GM04504 (cell line): ENCODE results near the gene CELF2.

Experiments used
- DNase-seq: peaks from one replicate; pipeline ENCODE4 v3.0.0-alpha.2; 2012; ENCODE audit warnings: low read depth

The CELF2 gene

GRCh38 chr10:11303361-11304170 lies 285.9 kb downstream of the CELF2 start:
- no peak for DNase-seq

DNA sequence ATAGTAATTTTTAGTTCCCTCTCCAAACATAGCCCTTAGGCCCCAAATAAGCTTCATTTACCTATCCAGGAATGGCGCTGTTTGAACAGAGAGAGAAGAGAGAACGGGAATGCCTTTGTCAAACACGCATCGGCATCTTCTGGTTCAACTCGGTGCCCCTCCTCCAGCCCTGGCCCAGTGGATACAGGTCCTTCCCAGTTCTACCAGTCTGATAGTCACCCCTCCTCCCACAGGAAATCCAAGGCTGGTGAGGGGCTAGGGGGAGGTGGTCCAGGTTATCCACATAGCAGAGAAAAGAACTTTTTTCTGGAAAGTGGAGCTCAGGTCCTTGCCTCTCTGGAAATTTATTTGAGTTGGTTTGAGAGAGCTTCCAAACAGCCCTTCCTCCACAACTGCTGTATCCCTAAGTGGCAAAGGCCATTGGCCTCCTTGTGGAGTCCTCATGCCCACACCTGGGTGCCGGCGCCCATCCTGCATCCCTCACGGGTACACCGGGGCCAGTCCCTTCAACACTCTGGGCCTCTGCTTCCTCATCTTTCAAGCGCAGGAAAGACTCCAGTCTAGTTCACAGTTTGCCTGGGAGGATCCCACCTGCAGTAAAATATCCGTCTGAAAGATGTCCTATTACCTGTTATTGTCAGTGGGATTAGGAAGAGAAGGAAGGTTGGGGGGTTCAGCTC lies 287.4 kb downstream of the CELF2 start:
- DNase-seq, result no peak

DNA sequence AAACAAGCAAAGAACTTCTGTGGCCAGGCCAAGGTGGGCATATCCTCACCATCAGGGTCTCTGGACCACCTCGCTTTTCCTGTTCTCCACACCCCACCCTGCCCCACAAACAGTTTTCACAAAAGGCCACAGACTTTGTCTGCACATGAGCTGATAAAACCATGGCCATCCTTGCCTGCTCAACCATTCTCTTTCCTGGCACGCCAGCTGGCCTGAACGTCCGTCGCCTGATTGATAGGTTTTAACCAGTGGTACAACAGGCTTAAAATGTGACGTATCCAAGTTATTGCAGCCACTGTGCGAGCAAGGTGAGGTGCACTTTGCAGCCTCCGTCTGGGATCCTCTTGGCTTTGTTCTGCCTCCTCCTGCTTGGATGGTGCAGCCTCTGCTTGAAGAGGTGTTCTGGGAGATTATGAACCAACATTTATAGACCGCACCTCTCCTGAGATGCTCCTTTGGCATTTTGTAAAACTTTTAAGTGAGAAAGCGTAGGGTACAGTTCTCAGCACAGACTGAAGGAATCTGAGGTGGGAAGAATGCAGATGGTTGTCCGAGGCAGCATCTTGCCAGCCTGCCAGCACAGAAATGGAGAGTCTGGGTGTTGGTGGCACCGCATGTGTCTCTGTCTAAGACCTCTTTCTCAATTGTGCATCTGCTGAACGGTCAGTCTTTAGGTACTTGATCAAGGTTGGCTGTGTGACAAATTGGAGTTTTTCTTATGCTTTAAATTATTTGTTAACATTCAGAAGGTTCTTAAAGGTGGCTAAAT lies 288.3 kb downstream of the CELF2 start:
- DNase-seq, result no peak

GRCh38 chr10:11307004-11307403 lies 289.3 kb downstream of the CELF2 start:
- no peak for DNase-seq

- DNase-seq, result no peak
Observed at GRCh38 chr10:11307937-11308336, 290.3 kb downstream of the CELF2 start.

GRCh38 chr10:11311027-11311426 lies 293.4 kb downstream of the CELF2 start:
- DNase-seq, result no peak

DNA sequence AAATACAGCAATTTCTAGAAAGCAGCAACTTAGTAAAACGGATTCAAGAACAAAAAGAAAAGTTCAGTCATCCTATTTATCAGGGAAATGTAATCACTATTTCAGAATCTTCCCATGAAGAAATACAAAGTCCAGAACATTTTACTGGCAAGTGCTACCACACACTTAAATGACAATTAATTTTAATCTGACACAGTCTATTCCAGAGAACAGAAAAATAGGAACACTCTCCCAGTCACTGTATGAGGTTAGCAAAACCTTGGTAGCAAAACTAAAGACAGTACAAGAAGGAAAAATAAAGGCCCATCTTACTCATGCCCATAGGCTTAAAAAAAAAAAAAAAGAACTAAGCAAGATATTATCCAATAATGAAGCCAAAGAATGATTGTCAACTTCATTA lies 295.8 kb downstream of the CELF2 start:
- no peak for DNase-seq

DNA sequence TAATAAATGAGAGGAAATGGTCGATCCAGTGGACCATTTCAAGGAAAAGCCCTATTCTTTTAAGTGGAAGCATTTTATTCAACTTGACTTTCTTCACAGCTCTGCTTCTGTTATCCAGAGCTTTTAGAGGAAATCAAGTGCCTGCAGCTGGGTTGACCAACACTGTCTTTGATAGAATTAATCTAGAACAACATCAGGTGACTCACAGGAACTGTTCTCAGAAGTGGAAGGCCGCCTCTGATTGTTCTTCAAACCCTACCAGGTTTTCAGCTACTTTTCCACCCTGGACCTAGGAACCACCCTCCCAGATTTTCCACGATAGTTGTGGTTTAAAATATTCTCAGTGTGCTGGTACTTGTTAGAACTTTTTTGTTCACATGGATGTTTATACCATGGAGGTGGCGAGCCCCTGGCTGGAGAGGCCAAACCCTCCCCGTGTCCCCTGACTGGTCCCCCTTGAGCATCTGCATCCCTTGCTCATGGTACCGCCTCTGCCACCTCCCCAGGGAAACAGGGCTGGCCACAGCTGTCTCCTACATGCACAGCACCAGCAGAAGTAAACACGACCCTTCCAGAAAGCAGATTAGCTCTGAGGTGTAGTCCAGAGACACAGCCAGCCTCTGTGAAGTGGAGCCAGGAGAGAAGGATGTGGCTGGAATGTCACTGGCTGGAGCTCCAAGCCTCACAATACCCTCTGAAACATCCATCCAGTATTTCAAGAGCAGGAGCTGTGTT lies 300.4 kb downstream of the CELF2 start:
- DNase-seq, result no peak

- DNase-seq, result no peak
Observed at GRCh38 chr10:11318826-11319598, 301.3 kb downstream of the CELF2 start.

DNA sequence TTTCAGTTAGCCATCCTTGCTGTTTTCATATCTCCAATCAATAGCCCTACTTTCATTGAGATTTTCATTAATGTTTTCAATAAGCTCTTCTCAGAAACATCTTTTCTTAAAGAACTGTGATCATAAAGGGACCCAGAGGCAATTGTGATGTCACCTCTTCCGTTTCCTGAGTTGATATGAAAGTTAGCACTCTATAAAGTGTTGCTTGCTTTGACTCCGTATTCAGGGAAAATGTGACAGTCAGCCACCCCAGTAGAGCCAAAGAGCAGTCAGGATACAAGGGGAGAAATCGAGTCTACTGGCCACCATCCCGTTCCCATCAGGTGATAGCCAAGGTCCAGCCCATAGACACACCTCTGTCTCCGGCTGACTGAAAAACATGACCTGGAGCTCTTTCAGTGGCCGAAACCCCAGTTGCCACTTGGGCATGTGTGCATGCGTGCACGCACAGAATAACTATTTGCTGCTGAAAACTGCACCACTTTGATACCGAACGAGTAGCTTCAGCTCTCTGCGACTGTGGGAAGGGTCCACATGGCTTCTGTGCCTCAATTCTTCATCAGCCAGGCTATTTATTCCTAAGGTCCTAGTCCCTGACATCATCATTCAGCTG lies 302.4 kb downstream of the CELF2 start:
- no peak for DNase-seq

DNA sequence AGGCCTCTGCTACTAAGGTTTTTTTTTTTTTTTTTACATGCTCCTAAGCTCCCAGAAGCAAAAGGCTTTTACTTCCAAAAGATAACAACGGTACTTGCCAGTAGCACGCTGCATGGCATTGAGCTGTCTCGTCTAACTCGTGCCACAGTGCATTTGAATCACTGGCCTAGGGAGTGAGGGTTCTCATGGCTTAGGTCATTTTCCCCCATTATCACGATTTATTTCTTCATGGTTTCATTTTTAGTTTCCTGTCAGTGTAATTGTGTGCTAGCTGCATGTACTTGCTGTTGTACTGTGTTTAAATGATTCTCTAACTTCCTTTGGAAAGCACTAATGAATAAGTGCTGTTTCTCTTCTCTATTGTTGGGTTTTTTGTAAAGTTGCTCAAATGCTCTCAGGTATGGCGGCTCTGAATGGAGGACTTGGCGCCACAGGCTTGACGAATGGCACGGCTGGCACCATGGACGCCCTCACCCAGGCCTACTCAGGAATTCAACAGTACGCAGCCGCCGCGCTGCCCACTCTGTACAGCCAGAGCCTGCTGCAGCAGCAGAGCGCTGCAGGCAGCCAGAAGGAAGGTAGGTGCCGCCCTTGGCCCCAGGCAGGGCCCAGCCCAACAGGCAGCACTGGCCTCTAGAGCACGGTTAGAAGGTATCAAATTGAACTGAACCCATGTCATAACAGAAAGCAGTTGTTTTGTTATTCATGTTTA lies 303.3 kb downstream of the CELF2 start:
- DNase-seq, result no peak

GRCh38 chr10:11322698-11323097 lies 305.0 kb downstream of the CELF2 start:
- no peak for DNase-seq

DNA sequence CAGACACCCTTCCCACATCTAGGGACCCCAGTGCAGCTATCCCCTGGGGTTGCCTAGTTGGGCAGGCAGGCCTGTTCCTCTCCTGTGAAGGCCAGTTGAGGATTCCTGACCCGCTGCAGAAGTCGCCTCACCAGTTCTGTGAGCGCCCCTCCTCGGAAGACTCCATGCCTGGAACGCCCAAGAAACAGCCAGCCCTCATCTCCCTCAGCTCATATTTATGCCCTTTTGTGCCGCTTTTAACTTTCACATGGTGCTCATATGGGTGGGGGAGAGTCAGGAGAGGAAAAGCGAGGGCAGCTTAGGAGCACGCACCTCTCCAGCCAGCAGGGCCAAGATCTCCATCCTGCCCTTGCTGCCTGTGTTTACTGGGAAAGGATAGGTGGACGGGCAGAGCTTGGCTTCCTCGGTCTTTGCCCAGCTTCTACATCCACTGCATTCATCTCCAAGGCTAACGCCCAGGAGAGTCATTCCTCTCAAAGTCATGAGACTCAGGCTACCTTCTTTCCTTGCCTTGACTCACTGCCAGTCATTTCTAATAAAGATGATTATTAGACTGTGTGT lies 307.2 kb downstream of the CELF2 start:
- no peak for DNase-seq

- DNase-seq, result peak; percentile 5
Observed at GRCh38 chr10:11325817-11326216, 308.1 kb downstream of the CELF2 start.

GRCh38 chr10:11326241-11326640 lies 308.6 kb downstream of the CELF2 start:
- DNase-seq, result no peak

GRCh38 chr10:11326913-11327616 lies 309.4 kb downstream of the CELF2 start:
- no peak for DNase-seq

- no peak for DNase-seq
Observed at GRCh38 chr10:11328264-11329061, 310.8 kb downstream of the CELF2 start.

DNA sequence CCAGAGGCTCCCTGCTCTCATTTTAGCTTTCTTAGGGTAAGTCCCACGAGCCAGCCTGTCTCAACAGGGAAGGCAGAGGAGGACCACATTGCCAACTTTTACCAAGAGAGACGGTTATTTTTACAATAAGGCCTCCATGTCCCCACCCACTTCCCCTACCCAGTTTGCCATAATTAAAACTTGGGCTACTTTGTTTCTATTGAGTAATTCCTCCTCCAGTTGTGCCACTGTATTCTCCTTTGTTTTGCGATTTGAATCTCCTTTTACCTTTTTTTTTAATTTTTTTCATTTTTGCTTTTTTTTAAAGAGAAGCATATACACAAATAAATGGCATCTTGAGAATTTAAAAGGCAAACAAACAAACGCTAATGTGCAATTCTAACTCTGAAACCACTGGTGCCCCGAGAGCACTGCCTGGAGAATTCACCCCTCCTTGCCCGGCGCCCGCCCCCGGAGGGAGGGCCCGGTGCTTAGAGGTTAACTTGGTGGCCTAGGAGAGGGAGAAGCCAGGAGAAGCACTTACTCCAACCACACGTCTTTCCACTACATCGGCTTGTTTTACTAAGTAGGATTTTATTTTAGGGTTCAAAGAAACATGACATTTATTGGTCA lies 311.5 kb downstream of the CELF2 start:
- DNase-seq, result no peak
